SK-N-SH treated with all-trans-retinoic acid at 6 μM for 48 hours (cell line): ENCODE data around the gene CDC14B.

Experiments
- CSDC2 ChIP-seq: fragments of 250-450 bp; sonication (Bioruptor Pico); IDR thresholded peaks from 2 replicates; pipeline ENCODE4 v1.5.0; 2020; ENCODE audit warnings: mild to moderate bottlenecking, moderate library complexity
- CSRNP3 ChIP-seq: fragments of 250-450 bp; sonication (Bioruptor Pico); IDR thresholded peaks from 2 replicates; pipeline ENCODE4 v1.5.1; 2021; ENCODE audit warnings: mild to moderate bottlenecking, moderate library complexity
- RARB ChIP-seq: fragments of 250-450 bp; sonication (Bioruptor Pico); IDR thresholded peaks from 2 replicates; pipeline ENCODE4 v1.8.0; 2021; ENCODE audit warnings: mild to moderate bottlenecking, moderate library complexity
- TSHZ2 ChIP-seq: fragments of 250-450 bp; sonication (Bioruptor Pico); IDR thresholded peaks from 2 replicates; pipeline ENCODE4 v1.5.0; 2020; ENCODE audit warnings: mild to moderate bottlenecking, moderate library complexity
- ZNF565 ChIP-seq: fragments of 450-650 bp; formaldehyde crosslinking; conservative IDR thresholded peaks from 2 replicates; pipeline ENCODE4 v1.5.0; 2020; ENCODE audit warnings: low read depth, mild to moderate bottlenecking, moderate library complexity

- no peak for TF ChIP-seq CSDC2 (CRISPR knock-in tag)
- no peak for TF ChIP-seq TSHZ2 (CRISPR knock-in tag)
- no peak for TF ChIP-seq ZNF565
- no peak for TF ChIP-seq CSRNP3
- TF ChIP-seq RARB (CRISPR knock-in tag): no peak
Measured at GRCh38 chr9:96540106-96540505, 79.5 kb downstream of the CDC14B start.
